NCI-H1930 (cell line): ENCODE data around the gene ZNF629.

Experiments used
- DNase-seq, 2 experiments: peaks; one replicate each; lab custom pipeline; 2025; lab: John Stamatoyannopoulos, UW

The ZNF629 gene

DNA sequence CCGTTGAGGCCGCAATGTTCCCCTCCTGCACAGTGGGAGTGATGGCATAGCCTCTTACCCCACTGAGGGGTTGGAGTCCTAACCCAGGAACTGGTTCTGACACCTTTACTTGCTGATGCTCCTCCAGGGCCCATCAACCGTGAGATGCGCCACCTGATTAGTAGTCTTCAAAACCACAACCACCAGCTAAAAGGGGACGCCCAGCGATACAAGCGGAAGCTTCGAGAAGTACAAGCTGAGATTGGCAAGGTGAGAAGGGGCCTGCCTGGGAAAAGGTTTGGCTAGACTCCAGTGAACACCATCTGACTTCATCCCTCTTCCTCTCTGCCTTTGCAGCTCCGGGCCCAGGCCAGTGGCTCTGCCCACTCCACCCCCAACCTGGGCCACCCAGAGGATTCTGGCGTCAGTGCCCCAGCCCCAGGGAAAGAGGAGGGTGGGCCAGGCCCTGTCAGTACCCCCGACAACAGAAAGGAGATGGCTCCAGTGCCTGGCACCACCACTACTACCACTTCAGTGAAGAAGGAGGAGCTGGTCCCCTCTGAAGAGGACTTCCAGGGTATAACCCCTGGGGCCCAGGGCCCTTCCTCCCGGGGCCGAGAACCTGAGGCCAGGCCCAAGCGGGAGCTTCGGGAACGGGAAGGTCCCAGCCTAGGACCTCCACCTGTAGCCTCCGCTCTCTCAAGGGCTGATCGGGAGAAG, 19.1 kb downstream of the ZNF629 start:
- no peak for DNase-seq

DNA sequence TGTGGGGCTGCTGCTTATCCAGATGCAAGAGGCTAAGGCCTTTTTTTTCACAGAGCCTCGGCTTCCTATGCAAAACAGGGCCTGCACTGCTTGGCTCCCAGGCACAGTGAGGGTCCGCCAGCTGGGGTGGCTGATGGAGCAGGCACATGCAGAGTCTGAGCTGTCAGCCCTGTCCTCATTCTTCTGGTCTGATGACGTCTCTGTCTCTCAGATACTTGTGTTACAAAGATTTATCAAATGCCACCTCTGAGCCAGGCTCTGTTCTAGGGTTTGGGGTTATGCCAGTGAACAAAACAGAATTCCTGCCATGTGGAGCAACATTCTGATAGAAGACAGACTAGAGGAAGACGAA, 20.1 kb downstream of the ZNF629 start:
- no peak for DNase-seq

DNA sequence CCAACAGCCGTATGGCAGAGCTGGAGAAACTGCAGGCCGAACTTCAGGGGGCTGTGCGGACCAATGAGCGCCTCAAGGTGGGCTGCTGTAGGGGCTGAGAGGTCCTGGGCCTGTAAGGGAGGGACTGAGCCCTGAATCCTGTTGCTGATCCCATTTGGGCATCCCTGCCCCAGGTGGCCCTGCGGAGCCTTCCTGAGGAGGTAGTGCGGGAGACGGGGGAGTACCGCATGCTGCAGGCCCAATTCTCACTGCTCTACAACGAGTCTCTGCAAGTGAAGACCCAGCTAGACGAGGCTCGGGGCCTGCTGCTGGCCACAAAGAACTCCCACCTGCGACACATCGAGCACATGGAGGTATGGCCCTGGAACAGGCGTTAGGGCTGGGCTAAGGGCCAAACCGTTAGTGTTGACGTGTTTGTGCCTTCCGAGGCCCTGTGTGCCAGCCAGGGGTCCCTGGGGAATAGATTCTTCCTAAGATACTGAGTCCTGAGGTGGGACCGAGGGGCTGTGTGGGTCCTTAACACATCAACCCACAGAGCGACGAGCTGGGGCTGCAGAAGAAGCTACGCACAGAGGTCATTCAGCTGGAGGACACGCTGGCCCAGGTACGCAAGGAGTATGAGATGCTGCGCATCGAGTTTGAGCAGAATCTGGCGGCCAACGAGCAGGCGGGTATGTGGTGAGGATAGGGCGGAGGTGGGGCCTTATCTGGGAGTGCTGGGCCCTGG, 20.6 kb downstream of the ZNF629 start:
- no peak for DNase-seq

DNA sequence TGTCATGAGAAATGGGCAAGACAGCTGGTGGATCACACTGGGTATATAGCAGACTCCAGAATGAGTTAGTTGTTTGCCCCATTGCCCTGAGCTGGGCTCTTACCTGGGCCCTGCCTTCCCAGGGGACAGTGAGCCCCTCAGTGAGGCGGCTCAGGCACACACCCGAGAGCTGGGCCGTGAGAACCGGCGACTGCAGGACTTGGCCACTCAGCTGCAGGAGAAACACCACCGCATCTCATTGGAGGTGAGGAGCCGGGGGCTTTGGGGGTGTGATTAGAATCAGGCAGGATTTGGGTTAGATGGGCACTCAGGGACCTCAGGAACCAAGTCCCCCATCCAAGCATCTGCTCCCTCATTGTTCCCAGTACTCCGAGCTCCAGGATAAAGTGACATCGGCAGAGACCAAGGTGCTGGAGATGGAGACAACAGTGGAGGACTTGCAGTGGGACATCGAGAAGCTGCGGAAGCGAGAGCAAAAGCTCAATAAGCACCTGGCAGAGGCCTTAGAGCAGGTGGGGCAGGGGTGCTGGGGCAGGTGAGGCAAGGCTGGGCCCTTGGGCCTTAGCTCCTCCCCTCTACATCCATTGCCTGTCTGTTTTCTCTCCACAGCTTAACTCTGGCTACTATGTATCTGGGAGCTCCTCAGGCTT, 22.1 kb downstream of the ZNF629 start:
- DNase-seq: no peak

DNA sequence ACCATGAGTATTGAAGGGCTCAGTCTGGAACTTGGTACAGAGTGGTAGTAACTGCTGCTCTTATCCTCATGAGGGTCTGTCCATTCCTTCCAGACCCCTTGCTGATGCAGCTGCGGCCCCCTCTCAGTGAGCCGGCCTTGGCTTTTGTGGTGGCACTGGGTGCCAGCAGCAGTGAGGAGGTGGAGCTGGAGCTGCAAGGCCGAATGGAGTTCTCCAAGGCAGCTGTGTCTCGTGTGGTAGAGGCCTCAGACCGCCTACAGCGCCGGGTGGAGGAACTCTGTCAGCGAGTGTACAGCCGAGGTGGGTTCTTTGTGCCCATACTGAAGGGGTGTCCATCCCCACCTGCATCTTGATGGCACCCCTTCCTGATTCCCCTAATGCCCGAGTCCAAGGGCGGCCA, 22.9 kb downstream of the ZNF629 start:
- DNase-seq: no peak

DNA sequence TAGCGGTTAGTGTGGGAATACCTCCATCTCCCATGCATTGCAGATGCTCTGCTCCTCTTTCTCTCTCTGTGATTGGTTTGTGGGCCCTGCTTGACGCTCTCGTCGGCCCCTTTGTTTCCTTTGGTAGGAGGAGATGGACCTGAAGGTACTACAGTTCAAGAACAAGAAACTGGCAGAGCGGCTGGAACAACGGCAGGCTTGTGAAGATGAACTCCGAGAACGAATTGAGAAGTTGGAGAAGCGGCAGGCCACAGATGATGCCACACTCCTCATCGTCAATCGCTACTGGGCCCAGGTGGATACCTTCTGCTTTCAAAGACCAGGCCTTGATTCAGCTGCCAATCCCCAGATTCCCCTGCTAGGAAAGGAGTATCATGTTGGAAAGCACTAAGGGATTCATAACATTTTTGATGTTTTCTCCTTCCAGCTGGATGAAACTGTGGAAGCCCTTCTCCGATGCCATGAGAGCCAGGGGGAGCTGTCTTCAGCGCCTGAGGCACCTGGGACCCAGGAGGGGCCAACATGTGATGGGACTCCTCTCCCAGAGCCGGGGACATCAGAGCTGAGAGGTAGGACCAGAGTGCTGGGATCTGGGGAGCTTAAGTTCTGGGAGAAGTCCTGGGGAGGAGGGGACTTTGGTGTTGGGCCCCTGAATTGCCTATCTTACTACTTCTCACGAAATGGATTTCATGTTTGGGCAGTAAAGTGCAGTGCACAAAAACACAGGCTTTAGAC, 23.8 kb downstream of the ZNF629 start:
- DNase-seq: no peak

DNA sequence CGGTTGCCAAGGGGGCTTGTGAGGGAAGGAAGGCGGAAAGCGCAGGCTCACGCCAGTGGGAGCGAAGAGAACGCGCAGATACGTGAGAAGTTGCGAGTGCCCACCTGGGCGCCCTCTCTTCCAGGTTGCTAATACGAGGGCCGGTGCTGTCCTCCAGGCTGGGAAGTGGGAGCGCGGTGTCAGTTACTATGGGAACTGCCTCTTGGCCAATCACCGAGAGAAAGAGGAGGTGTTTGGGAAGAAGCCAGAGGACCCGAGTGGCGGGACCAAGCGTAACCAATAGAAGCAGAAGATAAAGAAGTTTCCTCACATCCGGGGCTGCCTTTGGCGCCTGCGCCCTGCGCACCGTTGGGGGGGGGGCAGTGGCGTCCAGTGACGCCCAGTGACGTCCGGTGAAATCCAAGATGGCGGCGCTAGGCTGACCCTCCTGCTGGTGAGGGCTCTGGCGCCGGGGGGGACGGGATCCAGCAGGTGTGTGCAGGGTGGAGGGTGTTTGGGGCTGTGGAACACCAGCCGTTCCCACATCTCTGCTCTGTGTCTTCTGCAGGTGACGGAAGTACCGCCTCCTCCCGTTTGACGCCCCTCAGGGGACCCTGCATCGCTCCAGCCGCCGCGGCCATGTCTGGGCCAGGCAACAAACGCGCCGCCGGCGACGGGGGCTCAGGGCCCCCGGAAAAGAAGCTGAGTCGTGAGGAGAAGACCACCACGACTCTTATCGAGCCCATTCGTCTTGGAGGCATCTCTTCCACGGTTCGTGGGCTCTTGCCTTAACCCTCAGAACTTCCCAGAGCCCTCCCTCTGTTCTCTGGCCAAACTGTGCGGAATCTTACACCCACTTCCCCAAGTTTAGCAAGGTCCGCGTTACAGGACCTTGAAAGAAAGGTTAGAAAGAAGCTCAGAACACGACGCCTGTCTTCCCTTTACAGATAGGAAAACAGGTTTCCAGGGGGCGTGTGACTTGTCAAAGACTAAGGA, 24.8 kb downstream of the ZNF629 start, which contains the start of the genes CFAP119 and RNF40:
CFAP119 (minus strand) TSS at position 135 of the 975 bp plus-strand sequence. CDS start 314 bp downstream, outside the sequence.
RNF40 (plus strand) TSS at position 395 of the 975 bp plus-strand sequence; CDS start at position 619, 224 bp downstream.
- peak; percentile 98 to 99 for DNase-seq

DNA sequence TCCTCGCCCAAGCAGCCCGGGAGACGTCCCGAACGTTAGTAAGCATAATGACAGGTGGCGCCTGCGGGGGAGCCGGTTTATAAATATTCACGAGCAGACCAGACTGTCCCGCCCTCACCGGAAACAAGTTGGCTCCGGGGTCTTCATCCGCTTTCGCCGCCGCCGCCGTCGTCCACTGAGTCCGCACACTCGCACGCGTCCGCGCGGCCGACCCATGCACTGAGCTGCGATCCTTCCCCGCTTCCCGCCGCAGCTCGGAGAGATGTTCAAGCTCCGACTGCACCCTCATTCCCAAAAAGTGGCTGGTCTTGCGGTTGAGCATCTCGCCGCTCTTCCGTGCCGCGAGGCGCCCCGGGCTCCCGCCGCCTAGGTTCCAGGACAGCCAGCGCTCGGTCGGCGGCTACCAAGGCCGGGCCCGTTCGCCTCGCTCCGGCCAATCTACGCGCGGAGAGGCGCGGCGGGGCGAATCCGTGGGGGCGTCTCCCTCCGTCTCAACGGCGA, 25.5 kb downstream of the ZNF629 start:
- DNase-seq: no peak

DNA sequence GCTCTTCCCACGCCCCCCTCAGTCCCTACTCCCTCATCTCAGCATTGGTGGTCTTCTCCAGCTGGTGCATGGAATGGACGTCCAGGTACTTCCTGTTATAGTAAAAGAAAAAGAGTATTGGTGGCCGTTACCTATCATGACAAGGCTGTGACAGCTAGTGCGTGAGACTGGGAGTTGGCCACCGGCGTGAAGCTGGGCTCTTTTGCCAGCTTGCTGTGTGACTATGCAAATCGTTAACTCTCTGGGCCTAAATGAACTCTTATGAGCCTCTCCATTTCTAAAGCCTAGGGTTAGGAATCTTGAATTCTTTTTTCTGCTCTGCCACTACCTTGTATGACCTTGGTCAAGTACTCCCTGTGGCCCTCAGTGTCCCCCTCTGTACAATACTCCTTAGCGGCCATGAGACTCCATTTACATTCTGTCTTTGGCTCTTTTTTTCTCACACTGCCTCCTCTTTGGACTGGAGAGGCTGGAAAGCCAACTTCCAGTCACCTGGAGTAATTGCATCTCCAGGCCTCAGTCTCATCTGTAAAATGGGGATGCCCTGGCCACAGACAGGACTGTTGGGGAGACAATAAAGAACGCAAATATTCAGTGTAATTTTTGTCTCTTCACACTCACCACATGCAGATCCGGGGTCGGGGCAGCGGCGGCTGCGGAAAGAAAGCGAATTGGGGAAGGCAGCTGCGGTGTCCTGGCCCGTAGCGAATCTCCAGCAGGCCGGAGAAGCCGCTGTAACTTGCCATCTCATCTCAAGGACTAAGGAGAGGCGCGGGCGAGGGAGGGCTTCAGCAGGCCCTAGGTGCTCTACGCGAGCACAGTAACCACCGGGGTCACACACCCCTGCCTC, 26.2 kb downstream of the ZNF629 start:
- no peak for DNase-seq

DNA sequence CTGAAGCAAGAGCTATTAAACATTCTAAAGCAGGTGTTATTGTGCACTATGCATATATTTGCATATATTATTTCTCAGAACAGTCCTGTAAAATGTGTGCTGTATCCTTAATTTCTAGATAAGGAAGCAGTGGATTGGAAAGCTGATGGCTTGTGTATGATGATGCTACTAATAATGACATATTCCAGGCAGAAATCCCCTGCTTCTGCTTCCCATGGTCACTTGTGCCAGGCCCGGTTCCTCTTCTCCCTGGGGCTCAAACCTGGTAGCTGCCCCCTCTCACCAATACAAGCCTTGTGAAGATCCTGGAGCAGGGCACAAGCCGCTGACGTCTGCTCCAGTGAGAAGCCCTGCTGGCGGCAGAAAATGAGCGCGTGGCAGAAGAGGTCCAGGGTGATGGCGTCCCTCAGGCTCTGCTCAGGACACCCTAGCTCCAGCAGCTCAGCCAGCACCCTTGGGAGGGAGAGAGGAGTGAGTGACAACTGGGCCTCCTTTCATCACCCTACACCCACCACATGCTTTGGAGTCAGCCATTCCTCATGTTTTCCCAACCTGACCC, 26.9 kb downstream of the ZNF629 start:
- no peak for DNase-seq

DNA sequence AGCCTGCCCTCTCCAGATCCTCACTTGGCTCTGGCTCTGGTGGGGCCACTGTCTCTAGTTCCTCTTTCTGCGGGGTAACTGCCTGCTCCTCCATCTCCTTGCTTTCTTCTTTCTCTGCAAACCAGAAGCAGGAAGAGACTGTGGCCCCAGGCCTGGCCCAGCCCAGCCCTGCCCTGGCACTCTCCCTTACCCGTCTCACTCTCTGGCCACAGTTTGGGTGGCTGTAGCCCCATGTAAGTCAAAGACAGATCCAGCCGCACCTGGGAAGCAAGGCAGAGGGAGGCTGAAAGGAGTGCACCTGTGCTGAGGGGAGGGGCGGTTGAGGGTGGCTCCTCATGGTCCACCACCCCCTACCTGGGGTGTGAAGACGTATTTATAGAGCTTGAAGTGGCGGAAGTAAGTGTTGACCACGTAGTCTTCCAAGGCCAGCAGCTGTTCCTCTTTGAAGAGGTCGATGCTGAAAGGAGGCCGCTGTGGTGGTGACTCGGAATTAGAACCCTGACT, 28.0 kb downstream of the ZNF629 start:
- no peak for DNase-seq

DNA sequence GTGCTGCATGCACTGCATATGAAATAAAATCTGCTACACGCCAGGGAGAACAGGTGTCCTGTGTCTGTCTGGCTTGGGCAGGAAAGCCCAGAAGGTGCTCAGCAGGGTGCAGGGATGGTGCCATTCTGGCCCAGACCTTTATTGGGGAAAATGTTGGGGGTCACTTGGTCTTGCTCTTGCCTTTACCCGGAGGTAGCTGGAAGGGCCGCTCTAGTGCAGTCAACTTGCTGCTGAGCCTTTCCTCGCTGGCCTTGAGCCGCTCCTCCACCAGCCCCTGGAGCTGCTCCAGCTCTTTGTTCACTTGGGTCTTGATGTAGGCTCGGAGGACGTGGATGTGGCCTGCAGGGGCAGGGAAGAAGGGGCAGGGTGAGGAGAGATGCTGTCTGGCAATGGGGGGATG, 29.7 kb downstream of the ZNF629 start:
- no peak for DNase-seq

DNA sequence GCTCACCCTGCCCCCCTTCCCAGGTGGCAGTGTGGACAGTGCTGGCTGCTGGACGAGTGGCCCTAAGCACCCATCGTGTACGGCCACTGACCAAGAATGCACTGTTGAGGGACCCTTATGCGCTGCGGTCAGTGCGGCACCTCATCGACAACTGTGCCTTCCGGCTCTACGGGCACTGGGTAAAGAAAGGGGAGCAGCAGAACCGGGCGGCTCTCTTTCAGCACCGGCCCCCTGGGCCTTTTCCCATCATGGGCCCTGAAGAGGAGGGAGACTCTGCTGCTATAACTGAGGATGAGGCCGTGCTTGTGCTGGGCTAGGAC, 30.3 kb downstream of the ZNF629 start:
- no peak for DNase-seq

DNA sequence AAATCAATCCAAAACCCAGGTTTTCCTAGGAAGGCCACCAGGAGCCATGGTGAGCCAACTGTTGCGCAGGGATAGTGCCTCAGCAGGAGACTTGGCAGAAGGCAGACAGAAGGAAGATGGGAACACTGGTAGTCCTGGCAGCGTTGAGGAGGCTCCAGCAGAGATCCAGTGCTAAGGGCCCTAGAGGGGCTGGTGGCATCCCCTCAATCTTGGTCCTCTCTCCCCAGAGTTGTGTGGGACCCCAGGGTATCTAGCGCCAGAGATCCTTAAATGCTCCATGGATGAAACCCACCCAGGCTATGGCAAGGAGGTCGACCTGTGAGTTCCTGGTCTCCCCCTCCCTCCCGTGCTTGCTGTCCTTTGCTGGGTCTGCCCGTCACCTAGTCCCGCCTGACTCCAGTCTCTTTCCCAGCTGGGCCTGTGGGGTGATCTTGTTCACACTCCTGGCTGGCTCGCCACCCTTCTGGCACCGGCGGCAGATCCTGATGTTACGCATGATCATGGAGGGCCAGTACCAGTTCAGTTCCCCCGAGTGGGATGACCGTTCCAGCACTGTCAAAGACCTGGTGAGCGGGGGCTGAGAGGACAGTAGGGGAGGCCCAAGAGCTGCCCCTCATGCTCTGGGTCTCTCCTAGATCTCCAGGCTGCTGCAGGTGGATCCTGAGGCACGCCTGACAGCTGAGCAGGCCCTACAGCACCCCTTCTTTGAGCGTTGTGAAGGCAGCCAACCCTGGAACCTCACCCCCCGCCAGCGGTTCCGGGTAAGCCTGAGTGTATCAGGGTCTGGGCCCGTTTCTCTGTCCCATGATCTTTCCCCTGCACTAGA, 30.8 kb downstream of the ZNF629 start:
- DNase-seq: no peak

DNA sequence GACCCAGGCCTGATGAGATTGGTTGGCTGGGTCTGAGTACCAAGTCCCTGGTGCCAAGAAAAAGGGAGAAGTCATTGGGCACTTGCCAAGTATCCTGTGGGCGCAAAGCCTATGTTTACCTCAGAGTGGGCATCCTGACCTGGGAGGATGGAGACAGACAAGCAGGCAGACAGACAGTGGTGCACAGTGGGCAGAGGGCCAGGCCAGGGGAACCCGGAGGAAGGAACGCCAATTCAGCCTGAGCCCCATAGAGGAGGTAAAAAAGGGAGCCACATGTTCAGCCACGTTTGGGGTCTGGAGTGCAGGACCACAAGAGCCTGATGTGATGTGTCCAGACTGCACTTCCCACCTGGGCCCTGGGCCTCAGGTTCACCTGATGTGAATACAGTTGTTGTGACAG, 33.4 kb downstream of the ZNF629 start:
- no peak for DNase-seq

DNA sequence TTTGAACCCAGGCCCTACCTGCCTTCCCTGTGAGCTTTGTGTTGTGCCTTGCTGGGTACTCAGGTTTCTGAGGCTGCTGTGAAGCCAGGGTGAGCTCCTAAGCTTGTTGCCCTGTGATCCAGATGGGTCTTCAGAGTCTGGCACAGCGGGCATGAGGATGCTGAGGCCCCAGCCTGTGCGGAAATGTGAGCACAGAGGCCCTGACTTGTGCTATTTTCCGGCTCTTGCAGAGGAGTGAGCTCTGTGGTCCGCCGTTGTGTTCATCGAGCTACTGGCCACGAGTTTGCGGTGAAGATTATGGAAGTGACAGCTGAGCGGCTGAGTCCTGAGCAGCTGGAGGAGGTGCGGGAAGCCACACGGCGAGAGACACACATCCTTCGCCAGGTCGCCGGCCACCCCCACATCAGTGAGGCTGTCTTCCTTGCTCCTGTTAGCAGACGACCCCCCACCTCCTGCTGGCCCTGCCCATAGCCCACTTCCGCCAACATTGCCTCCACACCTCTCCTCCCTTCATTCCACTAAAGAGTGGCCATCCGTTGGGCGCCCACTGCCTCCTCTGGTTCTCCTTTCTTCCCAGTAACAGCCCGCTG, 36.0 kb downstream of the ZNF629 start:
- DNase-seq: no peak

DNA sequence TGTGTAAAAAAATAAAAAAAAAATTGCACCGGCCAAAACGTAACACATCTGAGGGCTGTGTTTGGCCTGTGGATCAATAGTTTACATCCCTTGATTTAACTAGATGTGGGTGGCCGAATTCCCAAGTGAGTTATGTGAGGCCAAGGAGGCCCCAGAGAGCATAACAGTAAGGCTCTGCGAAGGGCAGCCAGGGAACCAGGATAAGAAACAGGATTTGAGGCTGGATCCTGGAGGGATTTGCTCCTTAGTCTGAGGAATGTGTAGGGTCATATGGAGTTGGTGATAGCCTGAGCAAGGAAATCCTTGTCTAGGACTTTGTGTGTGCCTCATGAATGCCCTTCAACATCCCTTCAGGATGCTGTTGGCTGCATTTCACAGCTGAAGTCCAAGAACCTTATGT, 36.8 kb downstream of the ZNF629 start:
- DNase-seq: no peak
